ENCODE data around the gene ARHGAP31.

The ARHGAP31 gene

DNA sequence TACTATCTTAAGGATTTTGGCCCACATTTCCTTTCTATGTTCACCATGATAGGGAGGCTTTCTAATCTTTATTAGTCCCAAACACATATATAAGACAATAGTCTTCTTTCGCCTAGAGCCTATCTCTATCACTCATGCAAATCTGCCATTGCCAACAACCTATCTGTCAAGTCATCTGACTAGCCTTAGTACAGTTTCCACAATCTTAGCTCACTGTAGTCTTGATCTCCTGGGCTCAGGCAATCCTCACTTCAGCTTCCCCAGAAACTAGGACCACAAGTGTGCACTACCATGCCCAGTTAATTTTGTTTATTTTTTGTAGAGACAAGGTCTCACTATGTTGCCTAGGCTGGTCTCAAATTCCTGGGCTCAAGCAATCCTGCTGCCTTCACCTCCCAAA lies 162.3 kb downstream of the ARHGAP31 start:
- DNase-seq, result no peak

DNA sequence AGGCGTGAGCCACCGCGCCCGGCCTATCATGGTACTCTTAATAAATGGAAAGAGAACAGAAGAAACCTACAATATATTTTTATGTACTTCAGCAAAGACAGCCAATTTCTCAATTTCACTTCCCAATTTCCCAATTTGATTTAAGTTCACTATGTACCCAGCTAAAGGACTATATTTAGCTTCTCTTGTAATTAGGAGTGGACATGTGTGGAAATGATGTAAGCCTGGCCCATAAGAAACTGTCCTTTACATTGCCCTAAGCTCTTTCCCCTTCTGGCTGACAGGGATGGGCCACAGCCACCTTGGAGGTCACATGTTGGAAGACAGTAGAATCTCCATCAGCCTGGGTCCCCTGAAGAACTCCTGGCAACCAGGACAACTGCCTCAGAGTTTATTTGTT lies 163.1 kb downstream of the ARHGAP31 start:
- DNase-seq, result no peak

DNA sequence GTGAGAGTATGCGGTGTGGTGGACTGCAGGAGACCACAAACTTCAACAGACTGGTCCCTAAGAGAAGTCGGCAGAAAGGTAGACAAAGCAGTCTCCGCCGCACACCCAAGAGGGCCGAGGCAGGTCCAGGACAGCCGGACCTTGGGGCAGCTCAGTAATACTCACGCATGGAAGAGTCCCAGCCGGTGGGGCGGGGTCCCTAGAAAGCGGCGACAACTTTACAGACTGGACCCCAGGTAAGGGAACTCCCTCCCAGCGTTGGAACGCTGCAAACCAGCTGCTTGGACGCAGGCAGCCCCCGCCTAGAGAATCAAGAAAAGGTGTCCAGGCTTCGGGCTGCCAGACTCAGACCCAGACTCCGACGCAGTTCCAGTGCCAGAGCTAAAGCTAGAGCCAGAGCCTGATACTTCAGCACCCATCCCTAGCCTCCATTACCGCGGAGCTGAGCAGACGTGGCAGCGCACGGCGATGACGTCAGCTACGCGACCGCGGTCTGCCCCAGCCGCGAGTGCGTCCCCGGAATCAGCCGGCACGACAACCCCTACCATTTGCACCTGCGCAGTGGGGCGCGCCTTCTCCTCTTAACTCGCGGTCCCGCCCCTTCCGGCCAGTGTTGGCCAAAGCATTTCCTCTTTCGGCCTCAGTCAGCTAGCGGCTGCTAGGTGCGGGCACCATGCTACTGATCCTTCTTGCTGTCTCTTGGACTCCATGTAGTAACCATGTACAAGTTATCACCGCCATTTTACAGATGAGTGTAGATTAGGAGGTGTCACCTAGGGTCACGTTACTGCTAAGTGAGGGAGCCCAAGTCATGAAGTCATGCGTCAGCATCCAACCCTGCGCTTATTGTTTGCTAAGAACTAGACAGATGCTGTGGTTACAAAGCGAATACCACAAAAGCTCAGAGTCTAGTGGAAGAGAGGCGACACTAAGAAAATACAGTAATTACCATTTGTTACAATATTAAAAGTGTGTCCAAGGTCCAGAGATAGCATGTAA lies 169.3 kb downstream of the ARHGAP31 start, which contains the start of gene TMEM39A:
Gene TMEM39A, minus strand, starts transcription at position 445 of the 999 bp plus-strand sequence. CDS start 1,541 bp downstream, outside the sequence.
- DNase-seq, result peak; percentile 99

DNA sequence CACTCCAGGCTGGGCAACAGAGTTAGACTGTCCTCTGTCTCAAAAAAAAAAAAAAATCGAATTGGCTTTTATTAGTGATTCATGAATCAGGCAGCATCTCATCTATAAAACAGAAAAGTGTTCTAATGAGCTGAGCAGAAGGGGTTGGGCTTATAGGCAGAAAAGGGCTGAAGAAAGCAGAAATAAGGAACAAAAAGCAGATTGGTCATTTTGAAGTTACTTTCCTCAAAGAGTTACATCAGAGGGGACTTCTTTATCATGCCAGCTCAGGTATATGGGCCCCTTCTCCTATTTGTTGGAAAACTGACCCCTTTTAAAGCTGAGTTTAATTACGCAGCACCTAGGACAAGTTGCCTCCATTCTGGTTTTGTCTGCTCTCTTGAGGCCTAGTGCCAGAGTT lies 173.9 kb downstream of the ARHGAP31 start:
- DNase-seq, result no peak

DNA sequence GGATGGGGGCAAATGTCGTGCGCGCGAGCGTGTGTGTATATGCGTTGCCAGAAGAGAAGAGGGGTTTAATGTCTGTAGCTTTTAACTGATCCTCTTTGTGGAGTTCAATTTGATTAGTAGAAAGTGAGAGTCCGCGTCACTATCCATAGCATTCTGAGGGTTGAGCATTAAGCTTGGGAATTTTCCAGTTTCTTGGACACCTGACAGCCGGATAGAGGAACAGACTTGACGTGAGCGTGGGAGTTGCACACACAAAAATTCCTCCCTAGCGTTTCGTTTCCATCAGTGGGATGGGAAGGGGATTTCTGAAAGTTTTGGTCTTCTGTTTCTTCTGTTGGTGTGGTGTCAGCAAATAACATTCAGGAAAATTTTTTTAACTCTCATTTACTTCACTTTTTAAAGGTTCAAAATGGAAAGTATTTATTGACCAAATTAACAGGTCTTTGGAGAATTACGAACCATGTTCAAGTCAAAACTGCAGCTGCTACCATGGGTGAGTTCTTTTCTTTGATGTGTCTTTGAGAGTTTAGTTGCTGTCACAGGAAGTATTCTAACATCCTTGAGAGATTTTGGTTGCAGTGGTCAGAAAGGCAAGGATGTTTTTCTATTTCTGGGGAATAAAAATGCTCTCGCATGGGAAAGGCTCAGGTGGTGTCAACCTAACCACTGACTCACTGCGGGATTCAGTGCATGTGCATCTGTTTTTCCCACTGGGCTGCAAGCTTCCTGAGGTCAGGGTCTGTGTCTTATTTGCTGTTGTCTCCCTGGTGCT lies 175.4 kb downstream of the ARHGAP31 start:
- DNase-seq, result no peak
